Cardiac fibroblast (primary cell): ENCODE measurements around the gene SNAPC1.

ENCODE experiments used
- DNase-seq, 2 donors: peaks; one replicate each; pipeline versions ENCODE4 v3.0.0 to v3.0.0-alpha.2; 2010; ENCODE audit warnings: low read depth in 2 of 2
- H3K4me3 ChIP-seq, 2 donors: replicated peaks in 1 of 2; 1 replicate in 1 of 2; 2 replicates in 1 of 2; pipeline ENCODE4 v1.5.1; 2011; ENCODE audit warnings: low read depth in 2 of 2, low read length in 2 of 2, mild to moderate bottlenecking in 2 of 2, moderate library complexity in 1 of 2
- TF ChIP-seq, protein P1 (sequence below): IDR thresholded peaks from one replicate; pipeline ENCODE4 v1.5.1; 2011; ENCODE audit warnings: low read depth, mild to moderate bottlenecking, low read length, inconsistent platforms

Gene SNAPC1

GRCh38 chr14:61766151-61766550 is 3.9 kb downstream of the SNAPC1 start:
- H3K4me3 ChIP-seq: no peak overlapping the region
- DNase-seq: no peak

GRCh38 chr14:61768240-61768639 is 6.0 kb downstream of the SNAPC1 start:
- TF ChIP-seq, protein P1, sequence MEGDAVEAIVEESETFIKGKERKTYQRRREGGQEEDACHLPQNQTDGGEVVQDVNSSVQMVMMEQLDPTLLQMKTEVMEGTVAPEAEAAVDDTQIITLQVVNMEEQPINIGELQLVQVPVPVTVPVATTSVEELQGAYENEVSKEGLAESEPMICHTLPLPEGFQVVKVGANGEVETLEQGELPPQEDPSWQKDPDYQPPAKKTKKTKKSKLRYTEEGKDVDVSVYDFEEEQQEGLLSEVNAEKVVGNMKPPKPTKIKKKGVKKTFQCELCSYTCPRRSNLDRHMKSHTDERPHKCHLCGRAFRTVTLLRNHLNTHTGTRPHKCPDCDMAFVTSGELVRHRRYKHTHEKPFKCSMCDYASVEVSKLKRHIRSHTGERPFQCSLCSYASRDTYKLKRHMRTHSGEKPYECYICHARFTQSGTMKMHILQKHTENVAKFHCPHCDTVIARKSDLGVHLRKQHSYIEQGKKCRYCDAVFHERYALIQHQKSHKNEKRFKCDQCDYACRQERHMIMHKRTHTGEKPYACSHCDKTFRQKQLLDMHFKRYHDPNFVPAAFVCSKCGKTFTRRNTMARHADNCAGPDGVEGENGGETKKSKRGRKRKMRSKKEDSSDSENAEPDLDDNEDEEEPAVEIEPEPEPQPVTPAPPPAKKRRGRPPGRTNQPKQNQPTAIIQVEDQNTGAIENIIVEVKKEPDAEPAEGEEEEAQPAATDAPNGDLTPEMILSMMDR: no peak
- no peak for DNase-seq
- no peak overlapping the region for H3K4me3 ChIP-seq

More at GRCh38 chr14:61766151-61766550, 3.9 kb downstream of the SNAPC1 start:
- TF ChIP-seq, protein P1: no peak

DNA sequence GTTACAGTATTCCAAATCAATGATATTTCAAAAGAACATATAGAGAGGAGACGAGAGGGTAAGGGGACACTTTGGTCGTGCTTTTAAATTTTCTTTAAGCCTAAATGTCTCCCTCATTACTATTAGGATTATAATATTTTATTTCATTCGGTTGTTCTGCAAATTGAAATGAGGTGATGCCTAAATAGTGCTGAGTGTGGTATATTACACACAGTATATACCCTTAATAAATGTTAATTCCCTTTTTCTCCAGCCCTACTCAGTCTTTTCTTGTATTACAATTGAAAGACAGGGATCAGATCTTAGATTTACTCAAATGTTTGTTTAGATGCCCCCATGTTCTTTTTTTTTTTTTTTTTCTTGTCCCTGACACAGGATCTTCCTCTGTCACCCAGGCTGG is 7.7 kb downstream of the SNAPC1 start:
- TF ChIP-seq, protein P1: no peak
- DNase-seq: no peak
- no peak overlapping the region for H3K4me3 ChIP-seq

DNA sequence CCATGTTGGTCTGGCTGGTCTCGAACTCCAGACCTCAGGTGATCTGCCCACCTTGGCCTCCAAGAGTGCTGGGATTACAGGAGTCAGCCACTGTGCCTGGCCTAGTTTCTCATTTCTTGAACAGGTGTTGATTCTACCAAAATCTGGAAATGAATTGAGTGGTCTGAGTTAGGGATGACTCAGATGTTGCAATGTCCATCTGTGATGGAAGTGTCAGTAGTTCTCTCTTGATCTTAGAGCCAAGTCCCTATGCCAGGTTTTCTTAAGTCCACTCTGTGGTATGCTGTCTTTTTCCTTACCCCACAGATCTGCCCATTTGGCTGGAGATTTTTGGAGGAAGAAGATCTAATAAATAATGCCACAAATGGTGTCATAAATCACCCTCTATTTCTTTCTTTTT is 12.6 kb downstream of the SNAPC1 start:
- TF ChIP-seq, protein P1: no peak
- peak in 1 of 2 donors; percentile 33 for DNase-seq
- no peak overlapping the region for H3K4me3 ChIP-seq

DNA sequence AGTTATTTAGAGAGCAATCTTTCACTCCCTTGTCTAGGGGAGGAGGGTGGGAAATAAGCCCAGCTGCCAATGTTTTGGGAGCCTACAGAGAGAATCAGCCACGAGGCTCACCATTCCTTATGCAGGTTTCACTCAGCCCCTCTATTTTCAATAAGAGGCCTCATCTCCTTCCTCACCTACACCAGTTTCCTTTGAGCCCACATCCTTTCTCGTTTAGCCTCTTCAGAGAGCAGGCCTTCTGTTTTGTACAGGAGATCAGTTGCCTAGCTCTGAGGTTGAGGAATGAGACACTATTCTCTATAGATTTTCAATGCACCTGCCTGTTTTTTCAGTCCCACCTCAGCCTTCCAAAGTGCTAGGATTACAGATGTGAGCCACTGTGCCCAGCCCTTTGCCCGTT is 17.9 kb downstream of the SNAPC1 start:
- no peak for DNase-seq
- H3K4me3 ChIP-seq: no peak overlapping the region
- TF ChIP-seq, protein P1: no peak

DNA sequence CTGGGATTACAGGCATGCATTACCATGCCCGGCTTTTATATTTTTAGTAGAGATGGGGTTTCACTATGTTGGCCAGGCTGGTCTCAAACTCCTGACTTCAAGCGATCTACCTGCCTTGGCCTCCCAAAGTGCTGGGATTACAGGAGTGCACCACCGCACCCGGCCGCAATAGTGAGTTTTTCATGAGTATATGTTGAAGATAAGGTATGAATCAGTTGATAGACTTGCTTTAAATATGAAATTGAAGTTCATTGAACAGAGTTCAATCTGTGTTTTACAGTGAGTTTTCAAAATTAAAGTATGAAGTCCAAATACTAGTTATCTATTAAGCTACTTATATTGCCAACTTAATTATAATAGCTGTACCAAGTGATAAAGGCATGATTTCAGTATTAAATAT is 35.1 kb downstream of the SNAPC1 start:
- no peak for DNase-seq
- TF ChIP-seq, protein P1: no peak
- H3K4me3 ChIP-seq: no peak overlapping the region

GRCh38 chr14:61802010-61802568 is 39.9 kb downstream of the SNAPC1 start:
- TF ChIP-seq, protein P1: no peak
- no peak overlapping the region for H3K4me3 ChIP-seq
- no peak for DNase-seq
